GM20000 (cell line): ENCODE data around the gene ATP8B1.

Experiments used
- DNase-seq: peaks from one replicate; pipeline ENCODE4 v3.0.0; 2012; ENCODE audit warnings: low spot score
- TF ChIP-seq, protein P1 (sequence below): IDR thresholded peaks from 2 replicates; pipeline ENCODE4 v1.5.1; 2012; ENCODE audit warnings: mild to moderate bottlenecking, control low read depth; ENCODE audit errors: extremely low read depth, missing control alignments

Gene ATP8B1

DNA sequence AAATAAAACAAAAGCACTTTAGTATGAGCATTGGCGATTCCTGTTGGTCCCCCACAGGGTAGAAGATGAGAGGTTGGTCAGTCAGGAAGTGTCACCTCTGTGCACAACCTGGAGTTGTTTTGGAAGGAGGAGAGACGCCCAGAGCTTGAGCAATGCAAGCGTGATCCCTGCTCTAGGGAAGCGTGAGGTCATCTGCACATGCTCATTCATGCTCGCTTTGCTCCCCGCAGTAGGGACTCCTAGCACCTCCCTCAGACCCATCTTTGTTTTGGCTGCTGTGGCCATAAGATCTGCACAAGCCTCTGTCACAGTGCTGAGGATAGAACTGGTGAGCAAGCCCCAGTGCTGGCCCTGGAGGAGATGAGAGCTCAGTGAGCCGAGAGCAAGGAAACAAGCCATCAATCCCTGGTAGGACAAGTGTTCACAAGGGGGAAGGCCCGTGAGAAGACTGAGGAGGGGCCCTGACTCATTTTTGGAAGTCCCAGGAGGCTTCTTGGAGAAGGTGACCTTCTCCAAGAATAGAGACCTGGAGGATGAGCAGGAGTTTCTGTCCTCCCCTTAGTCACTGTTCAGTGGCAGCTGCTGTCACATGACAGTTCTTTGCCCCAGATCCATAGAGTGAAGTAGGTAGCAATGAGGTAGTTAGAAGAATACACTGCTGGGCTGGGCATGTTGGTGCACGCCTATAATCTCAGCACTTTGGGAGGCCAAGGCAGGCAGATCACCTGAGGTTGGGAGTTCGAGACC lies 13.3 kb upstream of the ATP8B1 start:
- TF ChIP-seq, protein P1, sequence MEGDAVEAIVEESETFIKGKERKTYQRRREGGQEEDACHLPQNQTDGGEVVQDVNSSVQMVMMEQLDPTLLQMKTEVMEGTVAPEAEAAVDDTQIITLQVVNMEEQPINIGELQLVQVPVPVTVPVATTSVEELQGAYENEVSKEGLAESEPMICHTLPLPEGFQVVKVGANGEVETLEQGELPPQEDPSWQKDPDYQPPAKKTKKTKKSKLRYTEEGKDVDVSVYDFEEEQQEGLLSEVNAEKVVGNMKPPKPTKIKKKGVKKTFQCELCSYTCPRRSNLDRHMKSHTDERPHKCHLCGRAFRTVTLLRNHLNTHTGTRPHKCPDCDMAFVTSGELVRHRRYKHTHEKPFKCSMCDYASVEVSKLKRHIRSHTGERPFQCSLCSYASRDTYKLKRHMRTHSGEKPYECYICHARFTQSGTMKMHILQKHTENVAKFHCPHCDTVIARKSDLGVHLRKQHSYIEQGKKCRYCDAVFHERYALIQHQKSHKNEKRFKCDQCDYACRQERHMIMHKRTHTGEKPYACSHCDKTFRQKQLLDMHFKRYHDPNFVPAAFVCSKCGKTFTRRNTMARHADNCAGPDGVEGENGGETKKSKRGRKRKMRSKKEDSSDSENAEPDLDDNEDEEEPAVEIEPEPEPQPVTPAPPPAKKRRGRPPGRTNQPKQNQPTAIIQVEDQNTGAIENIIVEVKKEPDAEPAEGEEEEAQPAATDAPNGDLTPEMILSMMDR = no peak
- no peak for DNase-seq

DNA sequence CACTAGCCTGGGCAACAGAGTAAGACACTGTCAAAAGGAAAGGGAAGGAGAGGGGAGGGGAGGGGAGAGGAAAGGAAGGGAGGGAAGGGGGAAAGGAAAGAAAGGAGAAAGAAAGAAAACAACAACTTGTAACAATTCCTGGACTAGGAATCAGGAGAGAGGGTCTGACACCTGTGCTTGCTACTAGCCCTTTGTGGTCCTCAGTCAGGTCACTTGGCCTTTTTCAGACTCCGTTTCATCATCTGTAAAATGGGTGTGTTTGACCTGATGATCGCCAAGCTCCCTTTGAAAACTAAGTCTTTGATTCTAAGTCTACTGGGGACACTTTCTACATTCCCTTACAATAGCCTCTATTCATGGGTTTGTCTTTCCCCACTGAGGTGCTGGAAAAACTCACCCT lies 11.4 kb upstream of the ATP8B1 start:
- no peak for DNase-seq
- TF ChIP-seq, protein P1 = no peak

DNA sequence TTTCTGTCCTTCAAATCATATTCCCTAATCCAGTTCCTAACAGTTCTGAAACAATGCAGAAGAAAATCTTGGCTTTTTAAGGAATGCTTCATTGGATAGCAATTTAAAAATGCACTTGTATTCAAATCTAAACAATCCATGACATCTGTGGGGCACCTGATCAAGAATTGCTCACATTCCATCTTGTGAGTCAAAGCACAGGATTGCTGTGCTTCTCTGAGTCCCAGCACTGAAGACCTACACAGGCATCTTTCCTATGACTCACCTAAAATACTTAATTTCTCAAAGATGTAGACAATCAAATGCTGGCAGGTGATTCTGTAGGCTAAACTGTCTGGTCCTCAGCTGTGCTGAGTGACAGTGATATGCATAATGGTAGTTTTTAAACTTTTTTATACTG lies 10.1 kb upstream of the ATP8B1 start:
- no peak for DNase-seq
- TF ChIP-seq, protein P1 = no peak

DNA sequence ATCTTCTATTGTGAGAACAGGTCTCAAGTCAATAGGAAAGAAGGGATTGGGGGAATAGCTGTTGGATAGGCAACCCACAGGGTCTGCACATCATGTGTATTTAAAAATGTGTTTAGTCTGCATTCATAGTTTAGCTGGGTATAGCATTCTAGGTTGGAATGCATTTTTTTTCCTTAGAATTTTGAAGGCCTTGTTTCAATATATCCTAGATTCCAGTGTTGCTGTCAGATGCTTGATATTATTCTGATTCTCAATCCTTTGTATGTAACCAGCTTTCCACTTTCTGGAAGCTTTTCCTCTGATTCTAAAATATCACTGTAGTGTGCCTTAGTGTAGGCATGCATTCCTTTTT lies 9.0 kb upstream of the ATP8B1 start:
- no peak for DNase-seq
- TF ChIP-seq, protein P1 = no peak

DNA sequence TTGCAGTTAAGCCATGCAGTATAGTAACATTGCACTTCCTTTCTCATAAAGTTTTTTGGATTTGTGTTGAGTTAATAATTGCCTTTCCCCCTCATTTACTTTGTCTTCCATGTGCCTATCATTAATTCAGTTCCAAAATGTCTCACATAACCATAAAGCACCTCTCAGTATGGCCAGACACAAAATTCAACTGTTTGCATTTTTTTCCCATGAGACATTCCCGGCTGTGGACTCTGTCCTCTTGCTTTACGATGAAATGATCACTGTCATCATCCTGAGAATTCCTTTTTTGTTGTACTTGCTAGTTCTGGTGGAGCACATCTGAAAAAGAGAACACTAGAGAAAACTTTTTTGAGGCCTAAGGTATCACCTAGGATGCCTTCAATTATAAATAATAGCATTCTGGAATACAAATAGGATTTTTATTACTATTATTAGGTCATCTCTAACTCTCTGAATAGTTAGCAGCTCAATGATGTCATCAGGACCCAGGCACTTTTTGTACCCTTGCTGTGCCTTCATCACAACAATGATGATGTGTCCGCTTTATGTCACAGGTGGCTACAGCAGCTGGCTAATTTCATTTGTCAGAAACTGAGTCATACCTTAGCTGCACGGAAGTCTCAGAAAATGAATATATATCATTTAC lies 8.5 kb upstream of the ATP8B1 start:
- TF ChIP-seq, protein P1 = no peak
- DNase-seq = no peak

DNA sequence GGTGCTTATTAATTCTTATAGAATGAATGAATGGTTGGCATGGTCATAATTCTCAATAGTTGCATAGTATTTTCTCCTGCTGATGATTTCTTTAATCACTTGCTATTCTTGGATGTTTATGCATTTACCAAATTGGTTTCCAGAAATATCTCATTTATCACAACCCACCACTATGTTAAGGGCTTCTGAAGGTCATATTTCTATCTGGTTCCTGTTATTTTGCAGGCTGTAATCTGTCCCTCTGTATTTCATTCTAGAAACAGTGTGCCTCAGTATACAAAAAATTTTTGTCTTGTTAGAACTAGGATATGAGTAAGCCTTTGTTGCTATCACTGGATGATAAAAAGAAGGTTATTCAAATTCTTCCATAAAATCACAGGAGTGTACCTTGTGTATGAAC lies 6.1 kb upstream of the ATP8B1 start:
- TF ChIP-seq, protein P1 = no peak
- no peak for DNase-seq

DNA sequence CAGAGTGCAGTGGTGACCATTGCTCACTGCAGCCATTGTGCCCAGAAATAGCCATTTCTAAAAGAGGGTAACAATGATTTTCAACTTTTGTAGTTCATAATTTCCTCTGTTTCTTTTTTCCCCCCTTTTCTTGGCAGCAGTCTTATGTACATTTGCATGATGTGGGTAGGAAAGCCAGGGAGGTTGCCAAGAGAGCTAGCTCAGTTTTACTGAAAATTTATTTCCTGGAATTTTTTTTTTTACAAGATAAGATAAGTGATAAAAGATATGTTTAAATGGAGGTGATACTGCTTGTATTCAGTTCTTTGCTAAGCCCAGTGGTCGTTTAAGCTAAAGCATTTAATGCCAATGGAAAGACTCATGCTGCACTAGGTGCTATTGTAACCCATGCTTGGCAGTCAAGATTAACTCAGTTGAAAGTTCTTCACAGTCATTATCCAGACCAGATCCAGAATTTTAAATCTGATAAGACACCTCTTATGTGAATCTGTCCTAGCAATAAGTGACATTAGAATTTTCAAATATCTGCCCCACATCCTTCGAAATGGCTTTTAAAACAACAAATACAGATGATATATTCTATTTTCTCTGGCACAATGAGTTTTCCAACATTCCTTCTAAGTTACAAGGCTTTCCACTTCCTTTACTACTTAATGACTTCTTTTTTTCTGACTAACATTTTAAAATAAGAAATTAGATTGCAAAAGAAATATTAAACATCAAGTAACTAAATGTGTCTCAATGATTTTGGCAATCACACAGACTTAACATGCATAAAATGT lies 4.4 kb upstream of the ATP8B1 start:
- DNase-seq = no peak
- TF ChIP-seq, protein P1 = no peak
